Cardiac septum (tissue), 1 donor: Measurements from ENCODE around the gene RAP1GAP. TPM values are rescaled to one million over a fixed set of nuclear protein-coding genes. Genes with fewer than 3 reads are reported as not detected.

Experiments
- DNase-seq: peaks from one replicate; pipeline ENCODE4 v3.0.0-alpha.2; 2020; ENCODE audit warnings: low spot score
- intact Hi-C: fragments of 100-400 bp; cut with DNase I; formaldehyde crosslinking; loops from one replicate; pipeline ENCODE4 v1.14.0; 2022
- total RNA-seq: library from RNA; stranded (reverse); fragmentation: NEBNext Ultra II Directional; extraction: Animal tissue kit (Norgen Biotek cat#: 25700); gene quantifications from one replicate; pipeline ENCODE4 v1.2.1, GENCODE V29; 2021
- donor health status: DM: no; HTN: no; CAD: no.

RAP1GAP gene
- total RNA-seq, 1 donor from 2014 or later: 2.7 TPM

GRCh38 chr1:21649315-21649714 lies 19.8 kb downstream of the RAP1GAP start:
- DNase-seq: no peak
- intact Hi-C loops: no loop called here

GRCh38 chr1:21648791-21649190 lies 20.4 kb downstream of the RAP1GAP start:
- no peak for DNase-seq
- intact Hi-C loops: no loop called here

GRCh38 chr1:21648352-21648730 lies 20.8 kb downstream of the RAP1GAP start:
- intact Hi-C loops: no loop called here
- no peak for DNase-seq

GRCh38 chr1:21647431-21648351 lies 21.5 kb downstream of the RAP1GAP start:
- DNase-seq: no peak
- intact Hi-C loops: no loop called here

GRCh38 chr1:21645550-21645949 lies 23.6 kb downstream of the RAP1GAP start:
- intact Hi-C loops: no loop called here
- no peak for DNase-seq

GRCh38 chr1:21644906-21645305 lies 24.3 kb downstream of the RAP1GAP start:
- intact Hi-C loops: no loop called here
- DNase-seq: no peak

GRCh38 chr1:21644348-21644747 lies 24.8 kb downstream of the RAP1GAP start:
- intact Hi-C loops: no loop called here
- DNase-seq: no peak

- intact Hi-C loops: no loop called here
These were observed 25.5 kb downstream of the RAP1GAP start for GRCh38 chr1:21643624-21644023.

GRCh38 chr1:21641967-21642739 lies 27.0 kb downstream of the RAP1GAP start:
- no peak for DNase-seq
- intact Hi-C loops: no loop called here

More at GRCh38 chr1:21643624-21644023, 25.5 kb downstream of the RAP1GAP start:
- no peak for DNase-seq

- intact Hi-C loops: no loop called here
These were observed 27.6 kb downstream of the RAP1GAP start for GRCh38 chr1:21641537-21641936.

GRCh38 chr1:21641076-21641475 lies 28.1 kb downstream of the RAP1GAP start:
- intact Hi-C loops: no loop called here
- no peak for DNase-seq

More at GRCh38 chr1:21641537-21641936, 27.6 kb downstream of the RAP1GAP start:
- DNase-seq: no peak

- DNase-seq: no peak
- intact Hi-C loops: no loop called here
These were observed 28.5 kb downstream of the RAP1GAP start for GRCh38 chr1:21640653-21641052.

- DNase-seq: no peak
- intact Hi-C loops: no loop called here
These were observed 29.5 kb downstream of the RAP1GAP start for GRCh38 chr1:21639594-21640041.

GRCh38 chr1:21638531-21639341 lies 30.4 kb downstream of the RAP1GAP start:
- DNase-seq: no peak
- intact Hi-C loops: no loop called here

- DNase-seq: no peak
- intact Hi-C loops: no loop called here
These were observed 31.6 kb downstream of the RAP1GAP start for GRCh38 chr1:21637514-21637913.

GRCh38 chr1:21636029-21636428 lies 33.1 kb downstream of the RAP1GAP start:
- DNase-seq: no peak
- intact Hi-C loops: no loop called here

- intact Hi-C loops: no loop called here
- no peak for DNase-seq
These were observed 34.2 kb downstream of the RAP1GAP start for GRCh38 chr1:21634806-21635535.

- intact Hi-C loops: no loop called here
- DNase-seq: no peak
These were observed 35.0 kb downstream of the RAP1GAP start for GRCh38 chr1:21633992-21634805.
